Brain microvascular endothelial cell (primary cell): ENCODE data around the gene STEAP2.

ENCODE experiments used
- DNase-seq: peaks from one replicate; pipeline ENCODE4 v3.0.0-alpha.2; 2020
- H3K27ac ChIP-seq: fragments of 250-450 bp; sonication (Bioruptor Pico); 2 replicates; pipeline ENCODE4 v1.5.1; 2020; ENCODE audit warnings: mild to moderate bottlenecking, moderate library complexity
- H3K27me3 ChIP-seq: fragments of 250-450 bp; sonication (Bioruptor Pico); replicated peaks from 2 replicates; pipeline ENCODE4 v1.5.1; 2020; ENCODE audit warnings: mild to moderate bottlenecking
- H3K36me3 ChIP-seq: fragments of 250-450 bp; sonication (Bioruptor Pico); replicated peaks from 2 replicates; pipeline ENCODE4 v1.5.1; 2020; ENCODE audit warnings: mild to moderate bottlenecking
- H3K4me3 ChIP-seq: 2 replicates; pipeline ENCODE4 v1.5.1; 2011; ENCODE audit warnings: low read depth, mild to moderate bottlenecking, control low read depth, low read length, moderate library complexity
- in situ Hi-C: cut with HindIII; loops from 2 replicates; pipeline ENCODE4 v1.10.0; 2017; ENCODE audit warnings: low sequenced_read_pairs, low pct_ligation_motif_present
- TF ChIP-seq, protein P1 (sequence below): IDR thresholded peaks from 2 replicates; pipeline ENCODE4 v1.5.1; 2011; ENCODE audit warnings: low read depth, mild to moderate bottlenecking, moderate library complexity, low read length, control low read depth, inconsistent platforms; ENCODE audit errors: missing control alignments

STEAP2 gene

DNA sequence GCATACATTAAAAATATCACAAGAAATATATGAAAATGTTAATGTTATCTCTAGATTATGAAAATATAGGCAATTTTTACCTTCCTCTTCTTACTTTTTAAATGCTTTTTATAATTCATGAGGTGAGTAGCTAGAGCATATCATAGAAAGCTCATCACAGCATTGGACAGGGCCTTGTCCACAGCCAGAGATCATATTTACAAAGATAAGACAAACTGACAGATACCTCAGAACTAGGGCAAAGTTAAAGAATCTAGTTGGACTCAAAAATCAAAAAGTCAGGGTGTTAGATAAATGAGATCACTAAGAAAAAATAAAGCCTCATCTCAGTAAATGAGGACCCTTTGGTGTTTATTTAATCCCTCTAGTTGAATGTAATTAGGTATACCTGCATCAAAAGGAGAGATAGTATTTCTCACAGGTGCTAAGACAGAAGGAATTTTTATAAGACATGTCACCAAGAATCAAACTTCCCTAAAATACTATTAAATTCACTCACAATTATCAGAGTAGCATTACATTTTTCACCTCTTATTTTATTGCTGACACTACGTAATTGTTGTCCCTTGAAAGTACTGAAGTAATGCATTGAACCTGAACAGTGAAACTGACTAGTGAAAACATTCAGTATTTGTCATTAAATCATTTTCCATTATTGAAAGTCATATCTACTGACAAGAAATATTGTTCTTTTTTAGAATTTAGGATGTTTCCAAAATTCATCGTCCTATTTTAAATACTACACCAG is 59.1 kb downstream of the STEAP2 start:
- in situ Hi-C loops = no loop called here
- H3K4me3 ChIP-seq = no peak overlapping the region
- H3K36me3 ChIP-seq = no peaks in the 10 kb centered on the region
- DNase-seq = no peak
- H3K27me3 ChIP-seq = no peaks in the 10 kb centered on the region
- TF ChIP-seq, protein P1, sequence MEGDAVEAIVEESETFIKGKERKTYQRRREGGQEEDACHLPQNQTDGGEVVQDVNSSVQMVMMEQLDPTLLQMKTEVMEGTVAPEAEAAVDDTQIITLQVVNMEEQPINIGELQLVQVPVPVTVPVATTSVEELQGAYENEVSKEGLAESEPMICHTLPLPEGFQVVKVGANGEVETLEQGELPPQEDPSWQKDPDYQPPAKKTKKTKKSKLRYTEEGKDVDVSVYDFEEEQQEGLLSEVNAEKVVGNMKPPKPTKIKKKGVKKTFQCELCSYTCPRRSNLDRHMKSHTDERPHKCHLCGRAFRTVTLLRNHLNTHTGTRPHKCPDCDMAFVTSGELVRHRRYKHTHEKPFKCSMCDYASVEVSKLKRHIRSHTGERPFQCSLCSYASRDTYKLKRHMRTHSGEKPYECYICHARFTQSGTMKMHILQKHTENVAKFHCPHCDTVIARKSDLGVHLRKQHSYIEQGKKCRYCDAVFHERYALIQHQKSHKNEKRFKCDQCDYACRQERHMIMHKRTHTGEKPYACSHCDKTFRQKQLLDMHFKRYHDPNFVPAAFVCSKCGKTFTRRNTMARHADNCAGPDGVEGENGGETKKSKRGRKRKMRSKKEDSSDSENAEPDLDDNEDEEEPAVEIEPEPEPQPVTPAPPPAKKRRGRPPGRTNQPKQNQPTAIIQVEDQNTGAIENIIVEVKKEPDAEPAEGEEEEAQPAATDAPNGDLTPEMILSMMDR = no peak
- no peak overlapping the region for H3K27ac ChIP-seq

DNA sequence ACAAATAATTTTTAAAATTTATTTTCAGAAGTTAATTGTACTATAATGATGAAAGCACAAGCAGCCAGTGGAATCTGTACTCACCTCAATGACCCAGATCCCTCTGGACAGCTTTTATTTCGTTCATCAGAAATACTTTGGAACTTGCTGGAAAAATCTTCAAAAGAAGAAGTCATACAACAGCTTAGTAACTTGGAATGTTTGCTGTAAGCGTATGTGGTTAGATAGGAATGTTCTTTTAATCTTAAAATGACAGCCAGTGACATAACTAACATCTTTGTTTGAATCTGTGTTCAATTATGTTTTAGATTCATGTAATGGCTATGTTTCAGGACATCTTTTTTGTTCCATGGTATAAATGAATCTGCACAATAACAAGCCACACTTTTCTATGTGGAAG is 60.2 kb downstream of the STEAP2 start:
- Histone ChIP-seq H3K27ac (peak overlapping the region; percentile 4), H3K27me3 (no peaks in the 10 kb centered on the region), H3K4me3 (no peak overlapping the region), H3K36me3 (no peaks in the 10 kb centered on the region)
- TF ChIP-seq, protein P1 = no peak
- in situ Hi-C loops = no loop called here
- peak; percentile 16 for DNase-seq

DNA sequence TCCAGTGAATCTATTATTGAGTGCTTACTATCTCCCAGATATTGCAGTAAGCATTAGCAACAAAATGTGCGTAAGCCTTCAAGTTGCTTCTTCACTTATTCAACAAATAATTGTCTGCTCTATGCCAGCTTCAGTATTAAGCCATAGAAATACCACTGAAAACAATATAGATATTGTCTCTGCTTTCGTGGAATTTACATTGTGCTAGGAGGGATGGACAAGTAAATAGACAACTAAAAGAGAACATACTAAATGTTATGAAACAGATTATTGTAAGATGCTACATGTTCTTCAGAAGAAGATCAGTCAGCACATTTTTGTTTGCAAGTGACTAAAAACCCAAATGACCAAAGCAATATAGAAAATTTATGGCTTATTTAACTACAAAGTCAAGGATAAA is 60.7 kb downstream of the STEAP2 start:
- H3K4me3 ChIP-seq = no peak overlapping the region
- TF ChIP-seq, protein P1 = no peak
- in situ Hi-C loops = no loop called here

DNA sequence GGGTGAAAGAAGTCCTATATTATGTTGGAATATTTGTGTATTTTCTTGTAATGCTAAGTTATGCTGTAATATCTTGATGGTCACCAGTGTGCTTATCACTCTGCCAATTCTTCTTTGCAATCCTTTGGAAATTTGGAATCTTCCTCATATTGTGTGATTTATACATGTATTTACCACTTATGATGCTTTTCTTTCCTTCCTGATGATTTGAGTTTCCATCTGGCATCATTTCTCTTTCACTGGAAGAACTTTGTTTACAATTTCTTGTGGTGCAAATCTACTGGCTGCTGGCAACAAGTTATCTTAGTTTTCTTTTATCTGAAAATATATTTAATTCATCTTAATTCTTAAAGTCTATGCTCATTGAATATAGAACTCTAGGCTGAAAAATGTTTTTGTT is 62.6 kb downstream of the STEAP2 start:
- TF ChIP-seq, protein P1 = no peak
- no peak for DNase-seq
- Histone ChIP-seq H3K27me3 (no peaks in the 10 kb centered on the region), H3K27ac (no peak overlapping the region), H3K4me3 (no peak overlapping the region), H3K36me3 (no peaks in the 10 kb centered on the region)
- in situ Hi-C loops = no loop called here

More for the DNA sequence above, 60.7 kb downstream of the STEAP2 start:
- Histone ChIP-seq H3K27me3 (no peaks in the 10 kb centered on the region), H3K27ac (no peak overlapping the region), H3K36me3 (no peaks in the 10 kb centered on the region)
- no peak for DNase-seq

DNA sequence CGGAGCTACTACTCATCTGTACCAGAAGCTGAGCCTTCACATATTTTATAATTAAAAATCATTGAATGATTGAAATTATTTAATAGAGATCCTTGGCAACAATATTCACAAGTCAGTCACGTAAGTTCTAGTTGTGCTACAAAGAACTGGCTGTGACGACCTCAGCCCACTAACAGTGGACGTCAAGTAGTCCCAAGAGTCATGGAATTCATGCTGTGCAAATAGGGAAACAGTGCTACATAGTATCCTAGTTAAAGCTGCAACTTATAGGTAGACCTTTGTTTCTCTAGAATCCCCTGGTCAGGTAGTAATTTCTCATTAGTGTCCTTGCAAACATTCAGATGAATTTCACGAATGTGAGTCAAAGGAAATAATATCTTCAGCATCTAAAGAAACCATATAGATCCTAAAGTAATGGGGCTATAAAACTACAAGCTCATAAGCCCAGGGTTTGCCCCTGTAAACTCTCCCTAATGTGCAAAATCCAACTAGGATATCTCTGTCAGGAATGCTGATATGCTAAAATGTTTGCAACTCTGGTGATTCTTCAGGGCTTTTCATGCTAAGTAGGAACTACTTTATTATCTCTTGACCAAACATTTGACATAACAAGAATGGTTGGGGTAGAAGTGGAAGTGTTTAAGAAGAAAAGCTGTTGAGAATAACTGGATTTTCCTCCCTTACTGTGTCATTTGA is 64.6 kb downstream of the STEAP2 start:
- Histone ChIP-seq H3K4me3 (no peak overlapping the region), H3K27me3 (no peaks in the 10 kb centered on the region), H3K36me3 (no peaks in the 10 kb centered on the region), H3K27ac (no peak overlapping the region)
- in situ Hi-C loops = no loop called here
- TF ChIP-seq, protein P1 = no peak
- DNase-seq = no peak
